GM10248 (cell line): ENCODE results near the gene HCN1.

Source experiments
- CTCF ChIA-PET: fragments of 300-600 bp; sonication (Branson Sonifier 250); formaldehyde crosslinking; extraction: SDS; loops from one replicate; lab custom pipeline; 2021; ENCODE audit warnings: antibody characterized with exemption; lab: Yijun Ruan, JAX
- POLR2A ChIA-PET: fragments of 350-650 bp; sonication (Branson Sonifier 250); formaldehyde crosslinking; extraction: SDS; loops from one replicate; lab custom pipeline; 2020; ENCODE audit warnings: antibody characterized with exemption; lab: Yijun Ruan, JAX
- DNase-seq: peaks from one replicate; pipeline ENCODE4 v3.0.0; 2012; ENCODE audit errors: extremely low spot score
- CTCF ChIP-seq: IDR thresholded peaks from 2 replicates; pipeline ENCODE4 v1.5.1; 2012; ENCODE audit warnings: mild to moderate bottlenecking, low read depth; ENCODE audit errors: extremely low read depth, missing control alignments, control extremely low read depth

The HCN1 gene

GRCh38 chr5:45694971-45695803 is 993 bp downstream of the HCN1 start:
- no peak for TF ChIP-seq CTCF
- ChIA-PET POLR2A (no interaction called here), CTCF (no interaction called here)
- peak; percentile 6 for DNase-seq

- TF ChIP-seq CTCF = no peak
- POLR2A ChIA-PET = no interaction called here
- DNase-seq = no peak
- CTCF ChIA-PET = no interaction called here
Measured at GRCh38 chr5:45694255-45694814, 1.8 kb downstream of the HCN1 start.

- no peak for DNase-seq
- CTCF ChIA-PET = no interaction called here
- no peak for TF ChIP-seq CTCF
- POLR2A ChIA-PET = no interaction called here
Measured at GRCh38 chr5:45692481-45692880, 3.7 kb downstream of the HCN1 start.

GRCh38 chr5:45691656-45692055 is 4.5 kb downstream of the HCN1 start:
- ChIA-PET POLR2A (no interaction called here), CTCF (interaction anchor here (0.6 kb wide), 1 partner anchor 32 kb away, joined by 3 read pairs; no protein-coding TSS in a partner anchor)
- TF ChIP-seq CTCF = no peak
- no peak for DNase-seq

- no peak for DNase-seq
- TF ChIP-seq CTCF = no peak
- POLR2A ChIA-PET = no interaction called here
- CTCF ChIA-PET = no interaction called here
Measured at GRCh38 chr5:45687701-45688100, 8.5 kb downstream of the HCN1 start.

GRCh38 chr5:45686620-45687019 is 9.6 kb downstream of the HCN1 start:
- DNase-seq = no peak
- ChIA-PET POLR2A (no interaction called here), CTCF (no interaction called here)
- TF ChIP-seq CTCF = no peak
